CD1c-positive myeloid dendritic cell (primary cell): ENCODE data around the gene MARCKSL1.
"Not testable (repeated sequence)": the region's sequence is repeated elsewhere in the genome, so short reads cannot be mapped to it uniquely, and the experiment has no call there.

Source experiments
- DNase-seq: peaks from one replicate; pipeline ENCODE4 v3.0.0-alpha.2; 2016; ENCODE audit errors: extremely low spot score

The MARCKSL1 gene, protein sequence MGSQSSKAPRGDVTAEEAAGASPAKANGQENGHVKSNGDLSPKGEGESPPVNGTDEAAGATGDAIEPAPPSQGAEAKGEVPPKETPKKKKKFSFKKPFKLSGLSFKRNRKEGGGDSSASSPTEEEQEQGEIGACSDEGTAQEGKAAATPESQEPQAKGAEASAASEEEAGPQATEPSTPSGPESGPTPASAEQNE

GRCh38 chr1:32335790-32336590 lies at the start of gene MARCKSL1:
Gene MARCKSL1, minus strand, starts transcription at chr1:32336233. Its CDS starts 200 bp downstream, at chr1:32336033.
- DNase-seq, result peak; percentile 80

GRCh38 chr1:32380057-32380456 lies 44.0 kb upstream of the MARCKSL1 start:
- DNase-seq, result peak; percentile 66

- DNase-seq, result no peak
These were observed 41.6 kb upstream of the MARCKSL1 start for GRCh38 chr1:32377541-32378220.

DNA sequence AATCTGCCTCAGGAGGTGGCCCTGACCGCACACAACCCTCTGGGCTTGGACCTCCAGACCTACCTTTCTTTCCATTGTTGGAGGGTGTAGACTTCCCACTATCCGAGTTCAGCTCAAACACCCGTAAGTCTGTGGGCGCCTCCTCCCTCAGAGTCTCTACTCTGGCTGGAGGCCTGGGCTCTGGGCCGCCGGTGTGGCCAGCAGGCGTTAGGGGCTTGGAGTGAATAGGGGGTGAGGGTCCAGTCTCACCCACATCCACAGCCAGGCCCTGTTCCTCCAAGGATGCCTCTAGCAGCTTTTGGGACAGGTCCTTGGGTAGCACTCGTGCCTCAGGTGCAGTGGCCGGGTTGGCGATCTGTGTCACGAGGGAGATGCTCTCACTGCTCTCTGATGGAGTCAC lies 40.2 kb upstream of the MARCKSL1 start:
- DNase-seq, result no peak

- DNase-seq, result no peak
These were observed 38.1 kb upstream of the MARCKSL1 start for GRCh38 chr1:32373996-32374592.

GRCh38 chr1:32372149-32372756 lies 36.2 kb upstream of the MARCKSL1 start:
- peak; percentile 43 for DNase-seq

DNA sequence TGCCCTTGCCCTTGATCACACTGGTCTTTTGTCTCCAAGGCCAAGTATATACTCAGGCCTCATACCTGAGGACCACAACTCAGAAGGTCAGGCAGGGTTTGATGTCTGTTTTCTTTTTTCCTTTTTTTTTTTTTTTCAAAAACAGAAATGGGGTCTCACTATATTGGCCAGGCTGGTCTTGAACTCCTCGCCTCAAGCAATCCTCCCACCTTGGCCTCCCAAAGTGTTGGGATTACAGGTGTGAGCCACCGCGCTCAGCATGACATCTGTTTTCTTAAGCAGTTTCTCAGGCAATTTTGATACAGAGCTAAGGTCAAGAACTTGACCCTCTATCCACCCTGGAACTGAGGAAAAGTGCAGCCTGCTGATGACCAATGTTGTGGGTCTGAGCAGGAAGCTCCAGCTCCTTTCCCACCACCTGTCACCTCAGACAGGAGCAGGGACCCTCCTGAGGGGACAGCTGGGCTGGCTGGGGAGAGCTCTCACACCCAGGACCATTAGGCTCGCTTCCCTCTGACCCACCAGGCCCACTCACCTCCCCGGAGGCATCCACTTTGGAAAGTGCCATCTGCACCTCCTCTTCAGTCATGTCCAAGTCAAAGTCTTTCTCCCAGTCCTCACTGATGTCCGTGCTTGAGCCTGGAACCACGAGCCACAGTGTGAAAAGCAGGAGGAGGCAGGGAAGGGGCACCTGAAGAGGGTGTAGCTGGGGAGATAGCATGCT lies 32.0 kb upstream of the MARCKSL1 start:
- no peak for DNase-seq

DNA sequence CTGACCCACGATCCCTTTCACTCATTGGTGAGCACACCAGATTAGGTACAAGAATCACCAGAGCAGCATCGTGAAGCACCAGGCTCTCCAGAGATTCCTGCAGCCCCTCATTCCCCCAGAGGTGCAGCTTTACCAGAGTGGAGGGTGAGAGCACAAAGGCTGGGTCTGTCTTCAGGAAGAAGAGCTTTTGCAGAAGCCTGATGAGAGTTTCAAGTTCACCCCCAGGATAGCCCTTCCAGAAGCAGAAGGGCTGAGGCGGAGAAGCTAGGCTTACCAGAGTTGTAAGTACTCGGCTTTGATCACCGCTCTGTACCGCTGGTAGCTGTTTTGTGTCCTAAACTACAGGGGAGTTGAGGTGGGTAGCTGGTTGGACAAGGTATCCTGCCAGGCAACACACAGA lies 29.4 kb upstream of the MARCKSL1 start:
- no peak for DNase-seq

GRCh38 chr1:32364836-32365235 lies 28.8 kb upstream of the MARCKSL1 start:
- DNase-seq, result no peak

- DNase-seq, result no peak
These were observed 27.7 kb upstream of the MARCKSL1 start for GRCh38 chr1:32363713-32364112.

DNA sequence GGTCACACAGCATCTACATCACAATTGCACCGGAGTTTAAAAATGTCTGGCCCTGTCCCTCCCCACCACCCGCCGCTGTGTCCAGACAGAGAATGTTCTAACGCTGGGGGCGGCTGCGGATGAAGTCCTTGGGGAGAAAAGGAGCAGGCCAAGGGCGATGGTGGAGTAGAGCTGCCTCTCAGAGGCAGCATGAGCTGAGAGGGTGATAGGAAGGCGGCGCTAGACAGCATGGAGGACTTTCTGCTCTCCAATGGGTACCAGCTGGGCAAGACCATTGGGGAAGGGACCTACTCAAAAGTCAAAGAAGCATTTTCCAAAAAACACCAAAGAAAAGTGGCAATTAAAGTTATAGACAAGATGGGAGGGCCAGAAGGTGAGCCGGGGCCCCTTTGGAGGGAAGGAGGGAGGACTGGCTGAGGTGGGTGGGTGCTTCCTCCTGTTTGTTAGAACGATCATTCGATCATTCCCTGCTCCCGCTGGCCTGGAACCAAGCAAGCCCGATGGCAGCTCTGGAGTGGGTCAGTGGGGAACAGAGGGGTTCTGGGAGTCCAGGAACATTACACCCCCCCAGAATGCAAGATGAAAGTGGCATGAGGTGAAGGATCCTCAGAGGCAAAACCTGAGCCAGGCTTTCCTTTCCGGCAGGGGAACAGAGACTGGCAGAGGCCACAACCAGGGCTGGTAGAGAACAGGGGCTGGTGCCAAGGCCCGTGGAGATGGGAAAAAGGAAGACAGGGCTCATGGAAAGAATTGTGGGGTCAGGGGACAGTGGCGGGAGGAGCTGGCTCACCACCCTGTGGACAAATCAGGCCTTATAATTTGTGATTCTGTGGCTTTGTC lies 26.7 kb upstream of the MARCKSL1 start, which contains the start of the genes FAM229A and TSSK3:
Gene FAM229A, minus strand, starts transcription at position 12 of the 840 bp plus-strand sequence. CDS start 394 bp downstream, outside the sequence.
Gene TSSK3, plus strand, starts transcription at position 66 of the 840 bp plus-strand sequence. Its CDS starts 163 bp downstream, at position 229.
- no peak for DNase-seq

GRCh38 chr1:32361674-32362473 lies 25.8 kb upstream of the MARCKSL1 start:
- DNase-seq, result peak; percentile 20

DNA sequence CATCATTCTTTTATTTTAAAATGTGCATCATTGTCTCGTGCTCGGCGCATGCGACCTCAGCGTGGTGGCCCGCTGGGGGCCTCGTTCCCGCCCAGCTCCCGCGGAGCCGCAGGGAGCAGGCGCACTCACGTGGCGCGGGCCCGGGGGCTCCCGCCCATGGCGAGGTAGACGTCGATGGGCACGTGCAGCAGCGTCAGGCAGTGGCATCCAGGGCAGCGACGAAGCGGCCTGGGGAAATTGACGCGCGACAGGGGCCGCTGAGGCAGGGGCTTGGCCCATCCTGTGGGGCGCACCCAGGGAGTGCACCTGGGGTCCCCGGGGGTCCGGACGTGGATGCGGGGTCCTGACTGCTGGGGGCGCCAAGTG lies 25.3 kb upstream of the MARCKSL1 start:
- no peak for DNase-seq

- no peak for DNase-seq
These were observed 22.4 kb upstream of the MARCKSL1 start for GRCh38 chr1:32358435-32358834.

- no peak for DNase-seq
These were observed 21.6 kb upstream of the MARCKSL1 start for GRCh38 chr1:32357614-32358013.

DNA sequence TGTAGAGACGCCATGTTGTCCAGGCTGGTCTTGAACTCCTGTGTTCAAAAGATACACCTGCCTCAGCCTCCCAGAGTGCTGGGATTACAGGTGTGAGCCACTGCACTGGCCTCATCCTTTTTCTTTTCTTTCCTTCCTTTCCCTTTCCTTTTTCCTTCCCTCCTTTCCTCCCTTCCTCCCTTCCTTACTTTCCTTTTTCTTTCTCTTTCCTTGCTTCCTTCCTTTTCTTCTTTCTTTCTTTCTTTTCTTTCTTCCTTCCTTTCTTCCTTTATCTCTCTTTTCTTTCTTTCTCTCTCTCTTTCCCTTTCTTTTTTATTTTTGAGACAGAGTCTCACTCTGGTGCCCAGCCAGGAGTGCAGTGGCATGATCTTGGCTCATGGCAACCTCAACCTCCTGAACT lies 20.4 kb upstream of the MARCKSL1 start:
- no peak for DNase-seq

GRCh38 chr1:32355778-32356177 lies 19.7 kb upstream of the MARCKSL1 start:
- DNase-seq, result not testable (repeated sequence)

DNA sequence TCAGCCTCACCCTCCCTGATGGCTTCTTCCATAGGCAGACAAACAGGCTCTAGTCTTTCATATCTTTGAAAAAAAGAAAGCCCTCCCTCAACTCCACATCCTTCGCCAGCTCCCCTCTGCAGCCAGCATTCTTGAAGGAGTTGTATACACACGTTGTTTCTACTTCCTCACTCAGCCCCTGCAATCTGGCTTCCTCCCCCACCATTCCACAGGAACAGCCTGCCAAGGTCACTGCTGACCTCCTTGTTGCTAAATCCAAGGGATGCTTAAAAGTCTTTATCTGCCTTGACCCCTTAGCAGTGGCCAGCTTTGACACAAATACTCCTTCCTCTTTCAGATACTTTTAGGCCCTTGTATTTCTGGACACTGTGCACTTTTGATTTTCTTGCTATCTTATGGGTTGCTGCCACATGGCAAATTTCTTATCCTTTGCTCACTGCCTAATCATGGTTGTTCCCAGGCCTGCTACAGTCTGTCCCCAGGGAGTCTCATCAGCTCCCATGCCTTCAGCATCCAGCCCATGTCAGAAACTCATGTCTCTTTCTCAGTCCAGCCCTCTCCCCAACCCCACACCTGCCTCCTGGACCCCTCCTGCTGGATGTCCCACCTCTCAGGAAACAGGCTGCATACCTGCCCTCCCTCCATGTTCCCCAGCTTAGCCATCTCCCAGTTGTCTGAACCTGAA lies 18.0 kb upstream of the MARCKSL1 start:
- DNase-seq, result peak; percentile 39

- no peak for DNase-seq
These were observed 17.4 kb upstream of the MARCKSL1 start for GRCh38 chr1:32353431-32353830.
